Measurements from ENCODE around the gene COPS3.

- no peak for TF ChIP-seq CTCF (IDR thresholded peaks at IDR 0.05; ENCODE audit: low read depth, low read length, missing input control)
- TF ChIP-seq MAX (IDR thresholded peaks at IDR 0.05), result no peak
- no peak for TF ChIP-seq EGR1 (IDR thresholded peaks at IDR 0.05; ENCODE audit: low read depth in 2 of 2)
- no peak for TF ChIP-seq HNF4G (IDR thresholded peaks at IDR 0.05)
Measured at GRCh38 chr17:17285951-17286350, 4.9 kb upstream of the COPS3 start.

Data from liver (tissue), 3 donors.